Parathyroid adenoma (tissue), 2 donors: Measurements from ENCODE around the gene PRSS27.
"Not testable (repeated sequence)": the region's sequence is repeated elsewhere in the genome, so short reads cannot be mapped to it uniquely, and the experiment has no call there.

Source experiments
- H2AFZ ChIP-seq: fragments of 300-600 bp; sonication (generic); one replicate; pipeline ENCODE4 v1.7.0; 2017; ENCODE audit warnings: antibody characterized with exemption, mild to moderate bottlenecking
- H3K27ac ChIP-seq: fragments of 300-600 bp; sonication (generic); one replicate; pipeline ENCODE4 v1.7.0; 2017
- H3K27me3 ChIP-seq: fragments of 300-600 bp; sonication (generic); one replicate; pipeline ENCODE4 v1.7.0; 2017; ENCODE audit warnings: low read length; ENCODE audit not compliant: control insufficient read depth, insufficient read depth
- H3K36me3 ChIP-seq: fragments of 300-600 bp; sonication (generic); one replicate; pipeline ENCODE4 v1.7.0; 2017; ENCODE audit warnings: low read length; ENCODE audit not compliant: control insufficient read depth, insufficient read depth
- H3K4me1 ChIP-seq: fragments of 300-600 bp; sonication (generic); one replicate; pipeline ENCODE4 v1.7.0; 2017; ENCODE audit warnings: control low read depth
- H3K4me2 ChIP-seq: fragments of 300-600 bp; sonication (generic); one replicate; pipeline ENCODE4 v1.7.0; 2017; ENCODE audit warnings: low read length
- H3K4me3 ChIP-seq: fragments of 300-600 bp; sonication (generic); one replicate; pipeline ENCODE4 v1.7.0; 2017; ENCODE audit warnings: low read depth, low read length
- H3K79me2 ChIP-seq: fragments of 300-600 bp; sonication (generic); one replicate; pipeline ENCODE4 v1.7.0; 2017; ENCODE audit warnings: control low read depth
- H3K9ac ChIP-seq: fragments of 300-600 bp; sonication (generic); one replicate; pipeline ENCODE4 v1.7.0; 2017; ENCODE audit warnings: mild to moderate bottlenecking
- H3K9me3 ChIP-seq: fragments of 300-600 bp; sonication (generic); one replicate; pipeline ENCODE4 v1.7.0; 2017; ENCODE audit warnings: low read length; ENCODE audit not compliant: control insufficient read depth
- CTCF ChIP-seq: fragments of 300-600 bp; sonication (generic); IDR thresholded peaks from one replicate; pipeline ENCODE4 v1.7.0; 2017; ENCODE audit warnings: antibody characterized with exemption, mild to moderate bottlenecking
- donor health status: primary hyperparathyroidism.

Gene PRSS27

GRCh38 chr16:2697401-2697948 is 22.5 kb downstream of the PRSS27 start:
- no peaks in the 10 kb centered on the region for H3K36me3 ChIP-seq
- peaks cover 7% of the 10 kb centered on the region for H3K4me1 ChIP-seq
- TF ChIP-seq CTCF, result no peak
- no peak overlapping the region for H3K4me3 ChIP-seq
- H3K9ac ChIP-seq, result no peak overlapping the region
- no peak overlapping the region for H3K27ac ChIP-seq
- no peak overlapping the region for H2AFZ ChIP-seq
- H3K27me3 ChIP-seq, result no peaks in the 10 kb centered on the region
- peaks cover 19% of the 10 kb centered on the region for H3K79me2 ChIP-seq
- no peaks in the 10 kb centered on the region for H3K9me3 ChIP-seq
- H3K4me2 ChIP-seq, result no peak overlapping the region

DNA sequence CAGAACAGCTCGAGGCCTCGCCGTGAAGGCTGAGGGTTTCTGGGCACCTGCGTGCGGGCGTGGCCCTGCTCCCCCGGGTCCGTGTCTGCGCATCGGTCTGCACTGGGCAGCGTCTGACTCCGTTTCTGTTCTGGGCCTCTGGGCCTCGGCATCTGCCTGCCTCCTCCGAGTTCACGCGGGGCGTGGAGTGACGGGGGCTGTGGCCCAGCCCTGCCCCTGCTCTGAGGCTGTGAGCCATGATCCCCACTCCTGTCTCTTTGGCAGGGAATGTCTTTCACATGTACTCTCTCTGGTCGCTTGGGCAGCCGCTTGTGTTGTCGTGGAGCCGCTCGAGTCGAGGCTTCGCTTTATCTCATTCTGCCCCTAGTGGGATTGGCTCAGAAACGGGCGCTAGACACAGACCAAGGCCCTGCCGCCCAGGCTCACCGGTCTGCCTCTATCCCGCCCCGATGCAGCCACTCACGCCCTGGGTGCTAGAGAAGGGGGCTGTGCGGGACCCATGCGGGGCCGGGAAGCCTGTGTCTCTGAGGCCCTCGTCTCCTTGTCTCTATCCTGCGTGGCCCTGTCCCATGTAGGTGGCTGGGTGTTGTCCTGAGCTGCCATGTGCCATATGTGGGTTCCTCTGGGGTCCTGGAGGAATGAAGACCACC is 23.3 kb downstream of the PRSS27 start:
- not testable (repeated sequence) for H3K4me1 ChIP-seq, H3K4me3 ChIP-seq, H3K9me3 ChIP-seq, H2AFZ ChIP-seq, H3K27me3 ChIP-seq, H3K36me3 ChIP-seq, H3K4me2 ChIP-seq, H3K27ac ChIP-seq, H3K9ac ChIP-seq
- peaks cover 26% of the 10 kb centered on the region for H3K79me2 ChIP-seq

GRCh38 chr16:2692948-2693651 is 26.9 kb downstream of the PRSS27 start:
- TF ChIP-seq CTCF, result no peak
- Histone ChIP-seq H3K36me3 (no peaks in the 10 kb centered on the region), H3K4me3 (no peak overlapping the region), H3K79me2 (peaks cover 42% of the 10 kb centered on the region), H3K9ac (no peak overlapping the region), H3K27me3 (no peaks in the 10 kb centered on the region), H3K27ac (peak overlapping the region; percentile 1), H3K9me3 (no peaks in the 10 kb centered on the region), H3K4me1 (peaks cover 7% of the 10 kb centered on the region), H2AFZ (no peak overlapping the region), H3K4me2 (no peak overlapping the region)

GRCh38 chr16:2692251-2692947 is 27.6 kb downstream of the PRSS27 start:
- H3K9me3 ChIP-seq, result no peaks in the 10 kb centered on the region
- no peak overlapping the region for H2AFZ ChIP-seq
- no peak overlapping the region for H3K4me2 ChIP-seq
- no peak overlapping the region for H3K27ac ChIP-seq
- H3K4me3 ChIP-seq, result no peak overlapping the region
- H3K36me3 ChIP-seq, result no peaks in the 10 kb centered on the region
- no peaks in the 10 kb centered on the region for H3K27me3 ChIP-seq
- peaks cover 44% of the 10 kb centered on the region for H3K79me2 ChIP-seq
- TF ChIP-seq CTCF, result no peak
- H3K9ac ChIP-seq, result no peak overlapping the region
- peaks cover 7% of the 10 kb centered on the region for H3K4me1 ChIP-seq
